ENCODE measurements around the gene KBTBD3.

DNA sequence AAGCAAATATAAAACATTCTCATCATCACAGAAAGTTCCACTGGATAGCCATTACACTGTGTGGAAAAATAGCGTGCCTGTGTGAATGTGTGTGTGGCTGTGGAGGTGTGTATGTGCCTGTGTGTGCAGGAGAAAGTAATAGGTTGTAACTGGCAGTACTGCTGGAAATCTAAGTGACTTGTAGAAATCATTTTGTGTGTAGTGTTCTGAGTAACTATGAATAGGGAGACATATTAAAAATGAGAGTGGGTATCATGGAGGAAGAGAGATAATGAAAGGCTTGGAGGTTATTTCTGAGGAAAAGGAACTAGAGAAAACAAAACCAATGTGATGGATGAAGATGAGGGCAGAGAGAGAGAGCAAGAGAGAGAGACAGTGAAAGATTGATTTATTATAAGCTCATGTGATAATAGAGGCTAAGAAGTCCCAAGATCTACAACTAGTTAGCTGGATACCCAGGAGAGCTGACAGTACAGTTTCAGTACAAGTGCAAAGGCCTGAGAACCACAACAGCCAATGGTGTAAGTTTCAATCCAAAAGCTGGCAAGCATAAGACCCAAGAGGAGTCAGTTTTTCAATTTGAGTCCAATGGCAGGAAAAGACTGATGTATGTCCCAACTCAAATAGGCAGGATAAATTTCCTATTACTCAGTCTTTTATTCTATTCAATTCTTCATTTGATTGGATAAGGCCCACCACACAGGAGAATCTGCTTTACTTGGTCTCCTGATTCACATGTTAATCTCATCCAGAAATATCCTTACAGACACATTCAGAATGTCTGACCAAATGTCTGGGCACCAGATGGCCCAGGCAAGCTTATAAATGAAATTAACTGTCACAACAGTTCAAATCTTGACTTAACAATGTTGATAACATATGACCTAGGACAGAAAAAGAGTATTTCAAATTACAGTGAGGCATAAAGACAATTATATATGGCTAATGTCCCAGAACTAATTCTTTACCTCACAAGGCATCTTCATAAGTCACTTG, 14.9 kb downstream of the KBTBD3 start:
- TF ChIP-seq, protein P1, sequence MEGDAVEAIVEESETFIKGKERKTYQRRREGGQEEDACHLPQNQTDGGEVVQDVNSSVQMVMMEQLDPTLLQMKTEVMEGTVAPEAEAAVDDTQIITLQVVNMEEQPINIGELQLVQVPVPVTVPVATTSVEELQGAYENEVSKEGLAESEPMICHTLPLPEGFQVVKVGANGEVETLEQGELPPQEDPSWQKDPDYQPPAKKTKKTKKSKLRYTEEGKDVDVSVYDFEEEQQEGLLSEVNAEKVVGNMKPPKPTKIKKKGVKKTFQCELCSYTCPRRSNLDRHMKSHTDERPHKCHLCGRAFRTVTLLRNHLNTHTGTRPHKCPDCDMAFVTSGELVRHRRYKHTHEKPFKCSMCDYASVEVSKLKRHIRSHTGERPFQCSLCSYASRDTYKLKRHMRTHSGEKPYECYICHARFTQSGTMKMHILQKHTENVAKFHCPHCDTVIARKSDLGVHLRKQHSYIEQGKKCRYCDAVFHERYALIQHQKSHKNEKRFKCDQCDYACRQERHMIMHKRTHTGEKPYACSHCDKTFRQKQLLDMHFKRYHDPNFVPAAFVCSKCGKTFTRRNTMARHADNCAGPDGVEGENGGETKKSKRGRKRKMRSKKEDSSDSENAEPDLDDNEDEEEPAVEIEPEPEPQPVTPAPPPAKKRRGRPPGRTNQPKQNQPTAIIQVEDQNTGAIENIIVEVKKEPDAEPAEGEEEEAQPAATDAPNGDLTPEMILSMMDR (IDR thresholded peaks at IDR 0.05): no peak
- TF ChIP-seq POLR2AphosphoS5 (IDR thresholded peaks at IDR 0.05): no peak
- no peak for TF ChIP-seq EP300 (IDR thresholded peaks at IDR 0.05)

Measured in gastroesophageal sphincter (tissue), 3 donors.